GM20431 (cell line): ENCODE measurements around the gene CAPN10.

Source experiments
- in situ Hi-C: fragments of 300-500 bp; cut with MseI, MboI; formaldehyde crosslinking; loops from one replicate; pipeline ENCODE4 v1.15.0; 2020; ENCODE audit warnings: low sequenced_read_pairs; ENCODE audit not compliant: unreplicated experiment

CAPN10 gene

GRCh38 chr2:240573071-240573515 lies 13.4 kb upstream of the CAPN10 start:
- in situ Hi-C loops, result no loop called here

GRCh38 chr2:240573516-240574385 lies 12.8 kb upstream of the CAPN10 start:
- in situ Hi-C loops, result no loop called here

GRCh38 chr2:240574386-240575100 lies 12.0 kb upstream of the CAPN10 start:
- in situ Hi-C loops, result no loop called here

- in situ Hi-C loops, result no loop called here
Observed at GRCh38 chr2:240575101-240575965, 11.2 kb upstream of the CAPN10 start.

GRCh38 chr2:240576036-240576435 lies 10.5 kb upstream of the CAPN10 start:
- in situ Hi-C loops, result no loop called here

GRCh38 chr2:240576436-240577205 lies 9.9 kb upstream of the CAPN10 start:
- in situ Hi-C loops, result no loop called here

- in situ Hi-C loops, result no loop called here
Observed at GRCh38 chr2:240577281-240578109, 9.0 kb upstream of the CAPN10 start.

- in situ Hi-C loops, result no loop called here
Observed at GRCh38 chr2:240578110-240578450, 8.5 kb upstream of the CAPN10 start.

GRCh38 chr2:240578488-240578887 lies 8.0 kb upstream of the CAPN10 start:
- in situ Hi-C loops, result no loop called here

GRCh38 chr2:240579071-240579762 lies 7.3 kb upstream of the CAPN10 start:
- in situ Hi-C loops, result no loop called here

- in situ Hi-C loops, result no loop called here
Observed at GRCh38 chr2:240579771-240580614, 6.5 kb upstream of the CAPN10 start.

GRCh38 chr2:240581811-240582210 lies 4.7 kb upstream of the CAPN10 start:
- in situ Hi-C loops, result no loop called here

- in situ Hi-C loops, result no loop called here
Observed at GRCh38 chr2:240582781-240583180, 3.8 kb upstream of the CAPN10 start.

- in situ Hi-C loops, result no loop called here
Observed at GRCh38 chr2:240583774-240584173, 2.8 kb upstream of the CAPN10 start.

GRCh38 chr2:240584486-240585031 lies 2.0 kb upstream of the CAPN10 start:
- in situ Hi-C loops, result no loop called here

- in situ Hi-C loops, result no loop called here
Observed at GRCh38 chr2:240585101-240585500, 1.4 kb upstream of the CAPN10 start.

GRCh38 chr2:240585681-240586197 lies 795 bp upstream of the CAPN10 start:
- in situ Hi-C loops, result no loop called here
